HEK293T (cell line): Measurements from ENCODE around the gene PP2D1.

Source experiments
- CTCF ChIA-PET: fragments of 350-600 bp; formaldehyde crosslinking; extraction: SDS; loops from one replicate; lab custom pipeline; 2021; ENCODE audit warnings: antibody characterized with exemption, inconsistent platforms; lab: Yijun Ruan, JAX
- POLR2A ChIA-PET: fragments of 350-600 bp; formaldehyde crosslinking; extraction: SDS; loops from one replicate; lab custom pipeline; 2020; ENCODE audit warnings: antibody characterized with exemption, inconsistent platforms; lab: Yijun Ruan, JAX
- DNase-seq: peaks from one replicate; pipeline ENCODE4 v3.0.0; 2012; ENCODE audit warnings: mixed read lengths; ENCODE audit errors: extremely low spot score
- ARNT ChIP-seq: fragments of 450-650 bp; IDR thresholded peaks from 2 replicates; pipeline ENCODE4 v1.6.1; 2017; ENCODE audit warnings: mild to moderate bottlenecking
- BHLHE40 ChIP-seq: fragments of 450-650 bp; IDR thresholded peaks from 2 replicates; pipeline ENCODE4 v1.6.1; 2016; ENCODE audit warnings: mild to moderate bottlenecking, moderate library complexity, borderline replicate concordance
- CTBP1 ChIP-seq: fragments of 450-650 bp; IDR thresholded peaks from 2 replicates; pipeline ENCODE4 v1.6.1; 2016; ENCODE audit warnings: borderline replicate concordance
- ELF4 ChIP-seq: fragments of 450-650 bp; IDR thresholded peaks from 2 replicates; pipeline ENCODE4 v1.6.1; 2017; ENCODE audit warnings: antibody characterized with exemption
- FOXK2 ChIP-seq: fragments of 450-650 bp; IDR thresholded peaks from 2 replicates; pipeline ENCODE4 v1.6.1; 2016; ENCODE audit warnings: mild to moderate bottlenecking
- FOXM1 ChIP-seq: fragments of 450-650 bp; IDR thresholded peaks from 2 replicates; pipeline ENCODE4 v1.6.1; 2017; ENCODE audit warnings: mild to moderate bottlenecking, borderline replicate concordance
- HDGF ChIP-seq: fragments of 450-650 bp; IDR thresholded peaks from 2 replicates; pipeline ENCODE4 v1.6.1; 2017; ENCODE audit warnings: antibody characterized with exemption, borderline replicate concordance
- L3MBTL2 ChIP-seq: fragments of 450-650 bp; conservative IDR thresholded peaks from 2 replicates; pipeline ENCODE4 v1.6.1; 2016; ENCODE audit warnings: mild to moderate bottlenecking
- LEF1 ChIP-seq: fragments of 450-650 bp; IDR thresholded peaks from 2 replicates; pipeline ENCODE4 v1.6.1; 2017; ENCODE audit warnings: mild to moderate bottlenecking, borderline replicate concordance
- NFRKB ChIP-seq: fragments of 450-650 bp; IDR thresholded peaks from 2 replicates; pipeline ENCODE4 v1.6.1; 2016; ENCODE audit warnings: mild to moderate bottlenecking, moderate library complexity
- PKNOX1 ChIP-seq: fragments of 450-650 bp; IDR thresholded peaks from 2 replicates; pipeline ENCODE4 v1.6.1; 2016
- SP1 ChIP-seq: fragments of 450-650 bp; IDR thresholded peaks from 2 replicates; pipeline ENCODE4 v1.6.1; 2017
- TARDBP ChIP-seq: fragments of 450-650 bp; IDR thresholded peaks from 2 replicates; pipeline ENCODE4 v1.6.1; 2016
- ZNF384 ChIP-seq: fragments of 450-650 bp; IDR thresholded peaks from 2 replicates; pipeline ENCODE4 v1.6.1; 2016

The PP2D1 gene

GRCh38 chr3:19938295-19938627 is 73.8 kb downstream of the PP2D1 start:
- TF ChIP-seq FOXK2 = no peak
- TF ChIP-seq CTBP1 = no peak
- TF ChIP-seq HDGF = no peak
- TF ChIP-seq PKNOX1 = no peak
- no peak for TF ChIP-seq TARDBP
- no peak for TF ChIP-seq ZNF384
- no peak for TF ChIP-seq ELF4
- TF ChIP-seq SP1 = no peak
- no peak for TF ChIP-seq BHLHE40
- TF ChIP-seq FOXM1 = no peak
- no peak for TF ChIP-seq ARNT
- CTCF ChIA-PET = no interaction called here
- POLR2A ChIA-PET = no interaction called here
- no peak for DNase-seq

GRCh38 chr3:19937459-19938294 is 74.4 kb downstream of the PP2D1 start:
- no peak for TF ChIP-seq NFRKB
- no peak for TF ChIP-seq LEF1
- no peak for TF ChIP-seq ELF4
- no peak for TF ChIP-seq PKNOX1
- TF ChIP-seq L3MBTL2 = no peak
- no peak for TF ChIP-seq CTBP1
- ChIA-PET CTCF (no interaction called here), POLR2A (no interaction called here)
- no peak for DNase-seq
